GM13976 (cell line): ENCODE results near the gene MLST8.

Experiments used
- DNase-seq: peaks from one replicate; pipeline ENCODE4 v3.0.0; 2012; ENCODE audit warnings: low spot score
- in situ Hi-C: fragments of 300-500 bp; cut with MboI; formaldehyde crosslinking; loops from one replicate; pipeline ENCODE4 v1.12.0; 2022; ENCODE audit warnings: low sequenced_read_pairs, mixed read lengths, inconsistent platforms; ENCODE audit not compliant: unreplicated experiment
- TF ChIP-seq, protein P1 (sequence below): IDR thresholded peaks from 2 replicates; pipeline ENCODE4 v1.5.1; 2012; ENCODE audit warnings: borderline replicate concordance, mild to moderate bottlenecking; ENCODE audit not compliant: insufficient read depth; ENCODE audit errors: extremely low read depth, missing control alignments, control extremely low read depth

The MLST8 gene

DNA sequence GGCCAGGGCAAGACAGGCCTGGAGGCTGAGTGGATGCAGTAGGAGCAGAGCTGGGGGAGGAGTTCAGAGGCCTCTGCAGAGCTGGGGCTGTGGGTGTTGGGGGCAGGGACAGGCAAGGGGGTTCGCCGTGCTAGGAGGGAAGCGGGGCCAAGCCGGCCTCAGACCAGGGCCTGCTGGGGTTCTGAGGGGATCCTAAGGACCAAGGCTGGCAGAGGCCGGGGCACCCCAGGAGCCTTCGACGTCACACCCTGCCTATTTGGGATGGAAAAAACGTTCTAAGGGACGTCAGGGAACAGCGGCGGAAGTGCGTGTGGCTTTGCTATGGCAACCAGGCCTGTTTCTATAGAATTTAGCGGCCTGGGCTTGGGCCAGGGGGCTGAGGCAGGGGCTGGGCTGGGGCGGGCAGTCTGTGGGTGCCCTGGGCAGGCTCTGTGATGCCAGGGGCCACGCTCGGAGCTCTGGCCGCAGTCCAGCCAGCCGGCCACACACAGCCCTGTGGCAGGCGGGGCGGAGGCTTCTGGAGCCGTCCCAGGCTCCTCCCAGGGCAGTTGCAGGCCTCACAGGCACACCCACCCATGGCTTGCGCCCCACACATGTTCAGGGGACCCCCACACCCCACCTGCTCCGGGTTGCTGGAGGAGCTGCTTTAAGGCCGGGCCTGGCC, 45.9 kb upstream of the MLST8 start:
- in situ Hi-C loops, result no loop called here
- no peak for DNase-seq
- TF ChIP-seq, protein P1, sequence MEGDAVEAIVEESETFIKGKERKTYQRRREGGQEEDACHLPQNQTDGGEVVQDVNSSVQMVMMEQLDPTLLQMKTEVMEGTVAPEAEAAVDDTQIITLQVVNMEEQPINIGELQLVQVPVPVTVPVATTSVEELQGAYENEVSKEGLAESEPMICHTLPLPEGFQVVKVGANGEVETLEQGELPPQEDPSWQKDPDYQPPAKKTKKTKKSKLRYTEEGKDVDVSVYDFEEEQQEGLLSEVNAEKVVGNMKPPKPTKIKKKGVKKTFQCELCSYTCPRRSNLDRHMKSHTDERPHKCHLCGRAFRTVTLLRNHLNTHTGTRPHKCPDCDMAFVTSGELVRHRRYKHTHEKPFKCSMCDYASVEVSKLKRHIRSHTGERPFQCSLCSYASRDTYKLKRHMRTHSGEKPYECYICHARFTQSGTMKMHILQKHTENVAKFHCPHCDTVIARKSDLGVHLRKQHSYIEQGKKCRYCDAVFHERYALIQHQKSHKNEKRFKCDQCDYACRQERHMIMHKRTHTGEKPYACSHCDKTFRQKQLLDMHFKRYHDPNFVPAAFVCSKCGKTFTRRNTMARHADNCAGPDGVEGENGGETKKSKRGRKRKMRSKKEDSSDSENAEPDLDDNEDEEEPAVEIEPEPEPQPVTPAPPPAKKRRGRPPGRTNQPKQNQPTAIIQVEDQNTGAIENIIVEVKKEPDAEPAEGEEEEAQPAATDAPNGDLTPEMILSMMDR, result no peak

DNA sequence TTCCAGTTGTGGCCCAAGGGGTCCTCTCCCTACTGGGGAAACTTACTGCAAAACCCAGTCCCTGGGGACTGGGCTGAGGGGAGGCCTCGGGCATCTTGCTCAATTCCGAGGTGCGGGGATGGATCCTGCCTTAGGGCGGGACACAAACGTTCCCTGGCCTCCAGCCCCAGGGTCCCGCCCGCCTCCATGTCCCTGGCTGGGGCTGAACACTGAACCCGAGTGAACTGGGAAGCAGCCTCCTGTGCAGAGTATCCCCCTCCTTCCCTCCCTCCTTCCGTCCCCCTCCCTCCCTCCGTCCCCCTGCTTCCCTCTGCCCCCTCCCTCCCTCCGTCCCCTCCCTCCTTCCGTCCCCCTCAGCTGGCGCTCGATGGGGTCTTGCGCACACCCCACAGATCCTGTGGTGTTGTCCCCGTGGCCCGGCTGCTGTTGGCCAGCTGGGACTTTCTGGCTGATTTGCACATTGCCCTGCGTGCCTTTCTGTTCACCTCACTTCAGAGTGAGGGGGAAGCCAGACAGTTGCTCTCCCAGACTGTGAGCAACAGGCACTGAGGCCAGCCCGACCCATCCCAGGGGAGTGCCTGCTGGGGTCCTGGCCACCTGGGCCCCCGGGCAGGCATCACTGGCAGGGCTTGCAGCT, 44.2 kb upstream of the MLST8 start:
- in situ Hi-C loops, result no loop called here
- DNase-seq, result peak; percentile 72
- TF ChIP-seq, protein P1, result no peak

DNA sequence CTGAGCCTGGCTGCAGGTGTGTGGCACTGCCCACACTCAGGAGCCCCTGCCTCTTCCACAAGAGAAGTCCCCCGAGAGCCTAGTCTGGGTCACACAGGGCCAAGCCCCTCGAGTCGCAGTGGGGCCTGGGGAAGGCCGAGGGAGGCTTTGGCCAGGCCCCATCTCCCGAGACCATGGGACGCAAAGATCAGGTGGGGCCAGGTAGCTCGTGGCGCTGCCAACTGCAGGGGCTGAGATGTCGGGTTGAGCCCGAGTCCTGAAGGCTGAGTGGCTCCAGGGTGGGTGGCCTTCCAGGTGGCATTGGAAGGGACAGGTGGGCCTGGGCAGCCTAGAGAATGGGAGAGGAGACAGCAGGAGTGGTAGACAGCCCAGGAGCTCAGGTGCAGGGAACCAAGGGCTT, 43.3 kb upstream of the MLST8 start:
- TF ChIP-seq, protein P1, result no peak
- no peak for DNase-seq
- in situ Hi-C loops, result no loop called here

DNA sequence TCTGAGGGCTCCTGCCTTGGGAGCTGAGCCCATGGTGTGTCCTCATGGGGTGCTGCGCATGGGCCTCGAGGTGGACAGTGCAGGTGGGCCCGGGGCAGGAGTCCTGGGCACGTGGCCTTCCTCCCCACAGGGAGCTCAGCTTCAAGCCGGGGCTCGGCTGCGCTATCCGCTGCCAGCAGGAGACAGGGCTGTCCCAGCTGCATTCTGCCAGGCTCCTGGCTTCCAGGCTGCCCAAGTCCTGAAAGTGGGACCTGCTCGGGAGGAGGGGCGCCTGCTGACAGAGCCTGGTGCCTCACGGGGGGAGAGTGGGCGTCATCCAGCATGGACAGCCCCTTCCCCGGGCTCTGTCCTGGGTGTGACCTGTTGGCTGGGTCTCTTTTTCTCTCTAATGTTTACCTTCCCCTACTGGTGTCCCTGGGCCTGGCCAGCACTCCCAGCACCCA, 42.6 kb upstream of the MLST8 start:
- TF ChIP-seq, protein P1, result no peak
- in situ Hi-C loops, result no loop called here
- DNase-seq, result no peak

DNA sequence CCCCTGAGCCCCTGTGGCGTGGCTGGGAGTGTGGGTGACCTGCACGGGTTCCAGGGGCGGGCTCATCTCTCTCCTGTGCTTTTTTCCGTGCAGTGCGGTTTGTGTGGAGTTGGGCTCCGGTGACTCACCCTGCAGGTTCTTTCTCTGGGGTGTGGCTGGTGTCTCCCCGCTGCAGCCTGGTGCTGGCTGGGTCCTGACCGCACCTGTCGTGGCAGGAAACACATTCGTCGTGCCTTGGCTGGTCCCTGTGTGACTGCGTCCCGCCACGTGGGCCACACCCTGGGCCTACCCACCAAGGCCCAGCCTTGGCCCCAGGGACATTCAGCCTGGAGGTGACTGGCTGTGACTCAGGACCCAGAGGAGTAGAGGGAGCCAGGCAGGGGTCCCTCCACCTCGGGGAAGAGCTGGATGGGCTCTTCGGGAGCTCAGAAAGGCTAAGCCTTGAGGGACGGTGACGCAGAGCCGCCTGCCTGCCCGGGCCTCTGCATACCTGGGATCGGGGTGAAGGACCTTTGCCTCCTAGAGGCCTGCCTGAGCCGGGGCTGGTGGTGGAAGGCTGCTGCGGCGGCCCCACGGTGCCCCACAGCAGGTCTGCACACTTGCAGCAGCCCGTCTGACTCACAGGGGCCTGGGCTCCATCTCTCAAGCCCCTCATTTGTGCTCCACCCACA, 41.9 kb upstream of the MLST8 start:
- in situ Hi-C loops, result no loop called here
- TF ChIP-seq, protein P1, result no peak
- DNase-seq, result no peak

DNA sequence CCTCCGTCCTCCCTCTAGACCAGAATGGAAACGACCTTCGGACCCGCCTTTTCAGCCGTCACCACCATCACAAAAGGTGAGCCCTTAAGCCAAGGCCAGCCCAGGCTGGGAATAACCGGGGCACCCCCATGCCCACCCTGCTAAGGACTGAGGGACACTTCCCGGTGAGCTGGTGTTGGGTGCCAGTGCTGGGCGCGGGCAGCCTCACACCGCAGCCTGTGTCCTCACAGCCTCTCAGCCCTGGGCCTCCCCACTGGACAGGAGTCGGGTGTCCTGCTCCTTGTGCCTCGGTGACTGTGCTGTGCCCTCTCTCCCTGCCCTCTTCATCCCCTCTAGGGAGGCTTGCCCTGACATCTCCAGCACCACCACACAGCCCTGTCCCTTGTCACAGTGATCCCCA, 39.4 kb upstream of the MLST8 start:
- in situ Hi-C loops, result no loop called here
- DNase-seq, result no peak
- TF ChIP-seq, protein P1, result no peak
